A549 (cell line): Measurements from ENCODE around the gene AUTS2. TPM values are rescaled to one million over a fixed set of nuclear protein-coding genes. Genes with fewer than 3 reads are reported as not detected.

Experiments
- ATAC-seq, 2 experiments: fragments of 200-7000 bp in 1 of 2; fragments of >200 bp in 1 of 2; cut with Nextera tagmentation in 1 of 2; cut with Tn5 transposase in 1 of 2; 3 replicates each; pipeline versions ENCODE4 v1.8.0 to v1.9.1; 2018 to 2020; ENCODE audit warnings: mild to moderate bottlenecking in 1 of 2, moderate library complexity in 1 of 2
- CTCF ChIA-PET: fragments of 300-600 bp; sonication (Branson Sonifier 250); formaldehyde crosslinking; extraction: SDS; loops from one replicate; lab custom pipeline; 2021; ENCODE audit warnings: antibody characterized with exemption, inconsistent platforms; lab: Yijun Ruan, JAX
- POLR2A ChIA-PET: fragments of 350-600 bp; formaldehyde crosslinking; extraction: SDS; loops from one replicate; lab custom pipeline; 2021; ENCODE audit warnings: antibody characterized with exemption, inconsistent platforms; lab: Yijun Ruan, JAX
- DNase-seq, 2 experiments: peaks; one replicate each; pipeline versions ENCODE4 v3.0.0 to v3.0.0-alpha.2; 2011 to 2016; ENCODE audit warnings: low read depth in 1 of 2, low spot score in 1 of 2
- FAIRE-seq: peaks from 2 replicates; lab custom pipeline; 2011; peaks lifted over from hg19 to GRCh38; lab: Jason Lieb, UNC
- H3K27ac ChIP-seq, 2 experiments: fragments of >200 bp; sonication (Bioruptor Twin); formaldehyde crosslinking; 3 replicates each; pipeline ENCODE4 v1.5.1; 2016 to 2017
- H3K4me1 ChIP-seq: fragments of >200 bp; sonication (Bioruptor Twin); formaldehyde crosslinking; 3 replicates; pipeline ENCODE4 v1.6.1; 2016
- H3K4me2 ChIP-seq: fragments of >200 bp; sonication (Bioruptor Twin); formaldehyde crosslinking; 3 replicates; pipeline ENCODE4 v1.6.1; 2016
- H3K4me3 ChIP-seq: fragments of >200 bp; sonication (Bioruptor Twin); formaldehyde crosslinking; 3 replicates; pipeline ENCODE4 v1.5.1; 2016
- H3K9me3 ChIP-seq: fragments of >200 bp; sonication (Bioruptor Twin); formaldehyde crosslinking; 3 replicates; pipeline ENCODE4 v1.6.1; 2016
- CBX2 ChIP-seq: fragments of 200-600 bp; sonication (generic); IDR thresholded peaks from 2 replicates; pipeline ENCODE4 v1.6.1; 2016; ENCODE audit warnings: low read depth, mild to moderate bottlenecking, borderline replicate concordance
- CBX8 ChIP-seq: fragments of 200-600 bp; sonication (generic); IDR thresholded peaks from 2 replicates; pipeline ENCODE4 v1.6.1; 2016
- CHD2 ChIP-seq: fragments of 150-350 bp; IDR thresholded peaks from 2 replicates; pipeline ENCODE4 v1.6.1; 2014; ENCODE audit warnings: low read length; ENCODE audit not compliant: partially characterized antibody
- ESRRA ChIP-seq: fragments of 150-350 bp; IDR thresholded peaks from 2 replicates; pipeline ENCODE4 v1.6.1; 2014; ENCODE audit warnings: mild to moderate bottlenecking, low read length, borderline replicate concordance
- FOSB ChIP-seq: fragments of 250-450 bp; sonication (Bioruptor Pico); IDR thresholded peaks from 2 replicates; pipeline ENCODE4 v1.5.0; 2020; ENCODE audit warnings: mild to moderate bottlenecking, moderate library complexity
- FOSL2 ChIP-seq, 2 experiments: fragments of 450-650 bp in 1 of 2; fragments of >200 bp in 1 of 2; sonication (Bioruptor Twin) in 1 of 2; formaldehyde crosslinking; IDR thresholded peaks; 2 replicates each; pipeline versions ENCODE4 v1.5.0 to v1.6.1; 2016 to 2020; ENCODE audit warnings: mild to moderate bottlenecking in 1 of 2, moderate library complexity in 1 of 2
- FOXS1 ChIP-seq: fragments of 250-450 bp; sonication (Bioruptor Pico); IDR thresholded peaks from 2 replicates; pipeline ENCODE4 v1.5.0; 2020; ENCODE audit warnings: mild to moderate bottlenecking, moderate library complexity
- GATA3 ChIP-seq: IDR thresholded peaks from 2 replicates; pipeline ENCODE4 v1.6.1; 2012; ENCODE audit warnings: borderline replicate concordance
- HEYL ChIP-seq: fragments of 250-450 bp; sonication (Bioruptor Pico); IDR thresholded peaks from 2 replicates; pipeline ENCODE4 v1.8.0; 2021; ENCODE audit warnings: mild to moderate bottlenecking, moderate library complexity
- JUNB ChIP-seq: fragments of >200 bp; sonication (Bioruptor Twin); formaldehyde crosslinking; IDR thresholded peaks from 2 replicates; pipeline ENCODE4 v1.6.1; 2016
- KDM5A ChIP-seq: fragments of 200-600 bp; sonication (generic); IDR thresholded peaks from 2 replicates; pipeline ENCODE4 v1.6.1; 2016; ENCODE audit warnings: antibody characterized with exemption, mild to moderate bottlenecking
- MAFK ChIP-seq: fragments of 450-650 bp; IDR thresholded peaks from 2 replicates; pipeline ENCODE4 v1.6.1; 2014; ENCODE audit not compliant: partially characterized antibody
- MYC ChIP-seq: IDR thresholded peaks from 2 replicates; pipeline ENCODE4 v1.6.1; 2012; ENCODE audit warnings: mild to moderate bottlenecking, inconsistent platforms, low read length, improper control_type of control experiment, borderline replicate concordance
- NFE2L2 ChIP-seq: fragments of 150-350 bp; conservative IDR thresholded peaks from 2 replicates; pipeline ENCODE4 v1.6.1; 2014; ENCODE audit warnings: low read length
- NR3C1 ChIP-seq: fragments of >200 bp; sonication (Bioruptor Twin); formaldehyde crosslinking; IDR thresholded peaks from 3 replicates; pipeline ENCODE4 v1.6.1; 2017
- POLR2A ChIP-seq: IDR thresholded peaks from 2 replicates; pipeline ENCODE4 v1.6.1; 2012; ENCODE audit warnings: mild to moderate bottlenecking, low read length
- POLR2AphosphoS2 ChIP-seq: conservative IDR thresholded peaks from 2 replicates; pipeline ENCODE4 v1.6.1; 2012; ENCODE audit warnings: low read length, improper control_type of control experiment, inconsistent platforms
- RFX5 ChIP-seq: fragments of 450-650 bp; IDR thresholded peaks from 2 replicates; pipeline ENCODE4 v1.7.1; 2014; ENCODE audit warnings: antibody characterized with exemption, mild to moderate bottlenecking, moderate library complexity
- RNF2 ChIP-seq: fragments of 200-600 bp; sonication (generic); IDR thresholded peaks from 2 replicates; pipeline ENCODE4 v1.6.1; 2016; ENCODE audit warnings: low read depth, mild to moderate bottlenecking, antibody characterized with exemption, moderate library complexity, borderline replicate concordance
- SMC3 ChIP-seq: fragments of >200 bp; sonication (Bioruptor Twin); formaldehyde crosslinking; IDR thresholded peaks from 3 replicates; pipeline ENCODE4 v1.6.1; 2018; ENCODE audit warnings: inconsistent platforms
- TFCP2L1 ChIP-seq: fragments of 250-450 bp; sonication (Bioruptor Pico); IDR thresholded peaks from 2 replicates; pipeline ENCODE4 v1.5.0; 2021; ENCODE audit warnings: mild to moderate bottlenecking
- ZC3H11A ChIP-seq: fragments of 450-650 bp; IDR thresholded peaks from 2 replicates; pipeline ENCODE4 v1.6.1; 2014; ENCODE audit warnings: antibody characterized with exemption, mild to moderate bottlenecking
- WGBS: methylation state at CpG from one replicate; pipeline ENCODE4 v1.1.6; 2017; ENCODE audit errors: missing lambda C conversion rate; 5-methylcytosine and 5-hydroxymethylcytosine counted together
- polyA plus RNA-seq, 4 experiments: library from polyadenylated mRNA; depleted of rRNA in 3 of 4; stranded (reverse); fragments of >200 nt; fragmentation: RNase III in 1 of 4; extraction: RNeasy Plus Mini Kit Qiagen cat#74134 plus additional on column Dnase treatment in 1 of 4; gene quantifications; 2 replicates in 3 of 4; 3 replicates in 1 of 4; pipeline ENCODE4 v1.2.3, GENCODE V29; 2011 to 2017
- TF ChIP-seq, protein P1 (sequence below): fragments of 150-350 bp; IDR thresholded peaks from 2 replicates; pipeline ENCODE4 v1.6.1; 2014; ENCODE audit warnings: low read depth, mild to moderate bottlenecking, low read length
- TF ChIP-seq, protein P2 (sequence below): IDR thresholded peaks from 2 replicates; pipeline ENCODE4 v1.6.1; 2012
- TF ChIP-seq, protein P3 (sequence below): fragments of 250-450 bp; sonication (Bioruptor Pico); IDR thresholded peaks from 2 replicates; pipeline ENCODE4 v1.5.0; 2020; ENCODE audit warnings: low read depth, mild to moderate bottlenecking, moderate library complexity

Gene AUTS2
- polyA plus RNA-seq, 2 of the 4 experiments (the other 2 are of a cell fraction): 1.6 to 3.6 TPM

DNA sequence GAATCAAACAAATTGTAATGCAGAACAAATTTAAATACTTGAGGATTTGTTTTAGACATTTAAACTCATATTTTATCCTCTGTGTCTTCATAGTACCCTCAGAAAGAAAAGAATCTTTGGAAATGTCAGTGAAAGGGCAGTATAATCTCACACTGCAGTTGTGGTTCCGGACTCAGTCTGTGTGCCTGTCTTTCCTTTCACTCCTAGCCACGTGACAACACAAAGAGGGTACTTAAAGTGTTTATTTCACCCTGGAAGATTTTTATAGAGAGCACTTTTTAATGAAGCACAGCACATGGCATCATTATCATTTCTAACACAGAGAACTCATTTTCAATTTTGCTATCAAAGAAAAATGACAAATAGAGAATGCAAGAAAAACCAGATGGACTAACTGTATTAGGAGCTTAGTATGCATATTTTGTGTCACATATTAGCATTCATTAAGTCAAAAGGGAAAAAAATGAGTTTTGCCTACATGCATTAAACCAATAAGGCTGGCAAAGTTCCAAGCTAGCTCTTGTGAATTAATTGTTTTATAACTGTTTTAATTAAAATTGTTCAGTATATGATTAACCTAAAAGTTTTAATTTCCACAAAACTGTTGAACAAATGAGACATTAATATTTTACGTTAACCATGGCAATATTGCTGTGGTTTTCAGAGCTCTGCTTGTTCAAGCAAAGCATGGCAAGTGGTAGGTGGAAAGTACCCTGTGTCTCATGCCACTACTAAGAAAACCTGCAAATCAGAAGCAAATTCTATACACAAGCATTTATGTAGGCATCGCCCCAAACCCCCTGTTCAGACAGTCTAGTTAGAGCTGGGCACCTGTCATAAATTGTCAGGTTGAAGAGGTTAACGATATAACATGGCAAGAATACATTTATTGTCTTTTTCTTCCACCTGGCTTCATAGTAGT is 65.9 kb downstream of the AUTS2 start:
- ChIA-PET CTCF (interaction anchor here (1.4 kb wide), 1 partner anchor 8 kb away, joined by 3 read pairs; no protein-coding TSS in a partner anchor), POLR2A (no interaction called here)
- WGBS: 43% methylated on average over 5 of the region's 5 CpGs
- Histone ChIP-seq H3K9me3 (no peaks in the 10 kb centered on the region), H3K4me2 (no peak overlapping the region), H3K27ac (no peak overlapping the region), H3K4me1 (0 out of 3 replicates have a peak, but pooled peaks cover under 1% of the 10 kb centered on the region), H3K4me3 (no peak overlapping the region)
- FAIRE-seq (no peak), ATAC-seq (no peak), DNase-seq (no peak)
- TF ChIP-seq CHD2 (no peak), ESRRA (no peak), ZC3H11A (no peak), NR3C1 (no peak), CBX8 (no peak), MYC (no peak), NFE2L2 (no peak), FOXS1 (CRISPR knock-in tag) (no peak)
- TF ChIP-seq, protein P1, sequence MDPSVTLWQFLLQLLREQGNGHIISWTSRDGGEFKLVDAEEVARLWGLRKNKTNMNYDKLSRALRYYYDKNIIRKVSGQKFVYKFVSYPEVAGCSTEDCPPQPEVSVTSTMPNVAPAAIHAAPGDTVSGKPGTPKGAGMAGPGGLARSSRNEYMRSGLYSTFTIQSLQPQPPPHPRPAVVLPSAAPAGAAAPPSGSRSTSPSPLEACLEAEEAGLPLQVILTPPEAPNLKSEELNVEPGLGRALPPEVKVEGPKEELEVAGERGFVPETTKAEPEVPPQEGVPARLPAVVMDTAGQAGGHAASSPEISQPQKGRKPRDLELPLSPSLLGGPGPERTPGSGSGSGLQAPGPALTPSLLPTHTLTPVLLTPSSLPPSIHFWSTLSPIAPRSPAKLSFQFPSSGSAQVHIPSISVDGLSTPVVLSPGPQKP: no peak

DNA sequence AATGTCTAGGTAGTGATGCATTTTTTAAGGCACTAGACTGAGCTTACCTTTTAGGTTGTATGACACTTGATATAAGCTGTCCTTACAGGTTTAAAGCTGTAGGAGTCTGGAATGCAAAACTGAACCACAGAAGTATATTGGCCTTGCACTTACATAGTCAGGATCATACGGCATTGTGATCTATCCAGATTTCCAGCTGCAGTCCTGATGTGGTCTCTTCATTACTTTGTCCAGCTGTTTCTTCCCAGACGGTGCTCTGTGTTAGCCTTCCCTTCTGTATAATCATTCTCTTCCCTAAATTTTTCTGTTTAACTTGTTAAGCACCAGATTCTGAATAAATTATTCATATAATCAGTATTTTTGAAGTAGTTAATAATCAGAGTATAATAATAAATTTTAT is 67.1 kb downstream of the AUTS2 start:
- FAIRE-seq (no peak), DNase-seq (no peak), ATAC-seq (no peak)
- H3K4me2 ChIP-seq: no peak overlapping the region
- no peak overlapping the region for H3K27ac ChIP-seq
- ChIA-PET CTCF (interaction anchor here (1.4 kb wide), 1 partner anchor 10 kb away, joined by 3 read pairs; no protein-coding TSS in a partner anchor), POLR2A (no interaction called here)
- no peak for TF ChIP-seq RFX5
- TF ChIP-seq CBX2: no peak
- TF ChIP-seq, protein P2, sequence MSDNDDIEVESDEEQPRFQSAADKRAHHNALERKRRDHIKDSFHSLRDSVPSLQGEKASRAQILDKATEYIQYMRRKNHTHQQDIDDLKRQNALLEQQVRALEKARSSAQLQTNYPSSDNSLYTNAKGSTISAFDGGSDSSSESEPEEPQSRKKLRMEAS: no peak
- TF ChIP-seq FOSB: no peak
- TF ChIP-seq POLR2A: no peak
- 54% methylated on average over 2 of the region's 2 CpGs for WGBS
- no peak overlapping the region for H3K4me3 ChIP-seq
- no peaks in the 10 kb centered on the region for H3K4me1 ChIP-seq
- H3K9me3 ChIP-seq: no peaks in the 10 kb centered on the region

DNA sequence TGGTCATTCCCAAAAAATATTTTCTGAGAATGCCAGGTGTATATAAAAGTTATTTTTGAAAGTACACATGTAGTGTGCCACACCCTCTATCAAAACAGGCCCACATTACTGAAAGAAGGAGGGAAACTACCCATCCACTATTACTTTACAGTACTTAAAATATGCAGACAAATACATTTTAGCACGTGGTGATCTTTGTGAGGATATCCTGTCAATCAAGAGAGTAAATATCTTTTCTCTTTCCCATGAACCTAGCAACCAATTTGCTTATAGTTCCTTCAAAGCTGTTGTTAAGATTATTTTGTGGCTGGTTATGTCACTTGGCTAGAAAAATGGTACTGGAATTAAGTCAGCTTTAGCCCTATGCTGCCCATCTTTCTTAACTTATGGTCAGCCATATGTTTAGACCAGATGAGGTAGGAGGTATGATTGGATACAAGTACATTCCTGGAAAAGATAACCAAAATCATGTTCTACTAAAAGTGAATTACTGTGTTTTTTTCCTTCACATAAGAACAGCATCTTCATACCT is 70.1 kb downstream of the AUTS2 start:
- Histone ChIP-seq H3K9me3 (no peaks in the 10 kb centered on the region), H3K4me1 (no peaks in the 10 kb centered on the region), H3K4me3 (no peak overlapping the region), H3K27ac (no peak overlapping the region), H3K4me2 (no peak overlapping the region)
- POLR2A ChIA-PET: no interaction called here
- 4% methylated on average over 1 of the region's 1 CpG for WGBS
- TF ChIP-seq KDM5A (no peak), CBX8 (no peak), SMC3 (no peak), GATA3 (no peak), FOSL2 (IDR thresholded peaks at IDR 0.05) (no peak), FOSL2 (CRISPR knock-in tag; IDR thresholded peaks at IDR 0.05) (no peak), HEYL (CRISPR knock-in tag) (no peak), MAFK (no peak), JUNB (no peak), TFCP2L1 (CRISPR knock-in tag) (no peak), POLR2AphosphoS2 (no peak), RNF2 (no peak)
- TF ChIP-seq, protein P3, sequence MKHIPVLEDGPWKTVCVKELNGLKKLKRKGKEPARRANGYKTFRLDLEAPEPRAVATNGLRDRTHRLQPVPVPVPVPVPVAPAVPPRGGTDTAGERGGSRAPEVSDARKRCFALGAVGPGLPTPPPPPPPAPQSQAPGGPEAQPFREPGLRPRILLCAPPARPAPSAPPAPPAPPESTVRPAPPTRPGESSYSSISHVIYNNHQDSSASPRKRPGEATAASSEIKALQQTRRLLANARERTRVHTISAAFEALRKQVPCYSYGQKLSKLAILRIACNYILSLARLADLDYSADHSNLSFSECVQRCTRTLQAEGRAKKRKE (CRISPR knock-in tag): no peak
- TF ChIP-seq, protein P1: no peak
- no peak for DNase-seq
- FAIRE-seq: no peak
- CTCF ChIA-PET: no interaction called here
- no peak for ATAC-seq
